CD4-positive, alpha-beta T cell (primary cell): ENCODE measurements around the gene ZBTB39. TPM values are rescaled to one million over a fixed set of nuclear protein-coding genes. Genes with fewer than 3 reads are reported as not detected.

Experiments
- ATAC-seq: fragments of 200-7000 bp; cut with Tn5 transposase; one replicate; pipeline ENCODE4 v1.10.0; 2022; ENCODE audit warnings: mild to moderate bottlenecking; ENCODE audit not compliant: poor library complexity
- CTCF ChIA-PET: fragments of 350-600 bp; sonication (Branson Sonifier 250); formaldehyde crosslinking; loops from one replicate; lab custom pipeline; 2021; ENCODE audit warnings: antibody characterized with exemption, inconsistent platforms; lab: Charles Lee
- POLR2A ChIA-PET: fragments of 350-600 bp; sonication (Branson Sonifier 250); formaldehyde crosslinking; loops from one replicate; lab custom pipeline; 2021; ENCODE audit warnings: antibody characterized with exemption, inconsistent platforms; lab: Charles Lee
- DNase-seq, 14 experiments: peaks; one replicate each; pipeline ENCODE4 v3.0.0-alpha.2; 2013 to 2020; ENCODE audit warnings: mixed read lengths in 2 of 14
- H3K27ac ChIP-seq, 2 donors: one replicate each; pipeline versions ENCODE4 v1.5.1 to v1.7.0; 2013; ENCODE audit warnings: low read length in 2 of 2, low read depth in 1 of 2, mild to moderate bottlenecking in 1 of 2
- H3K27me3 ChIP-seq, 2 experiments: 1 replicate in 1 of 2; 2 replicates in 1 of 2; pipeline versions ENCODE4 v1.6.1 to v1.7.0; 2013; ENCODE audit warnings: low read length in 2 of 2, control low read depth in 1 of 2, mild to moderate bottlenecking in 1 of 2, moderate library complexity in 1 of 2; ENCODE audit not compliant: insufficient read depth in 2 of 2, control insufficient read depth in 1 of 2
- H3K36me3 ChIP-seq: one replicate; pipeline ENCODE4 v1.6.1; 2013; ENCODE audit warnings: low read length, control low read depth; ENCODE audit not compliant: insufficient read depth
- H3K4me1 ChIP-seq: one replicate; pipeline ENCODE4 v1.6.1; 2013; ENCODE audit warnings: low read length, control low read depth; ENCODE audit not compliant: insufficient read depth
- H3K4me3 ChIP-seq: one replicate; pipeline ENCODE4 v1.5.1; 2013; ENCODE audit warnings: mild to moderate bottlenecking, low read length, moderate library complexity
- H3K9me3 ChIP-seq, 2 experiments: 1 replicate in 1 of 2; 2 replicates in 1 of 2; pipeline versions ENCODE4 v1.6.1 to v1.7.0; 2013; ENCODE audit warnings: low read length in 2 of 2, mild to moderate bottlenecking in 2 of 2, control low read depth in 1 of 2, moderate library complexity in 1 of 2; ENCODE audit not compliant: control insufficient read depth in 1 of 2, insufficient read depth in 1 of 2
- H3K27ac Mint-ChIP-seq: one replicate; pipeline ENCODE4 v1.8.0; 2020; ENCODE audit warnings: mixed read lengths
- H3K27me3 Mint-ChIP-seq: one replicate; pipeline ENCODE4 v1.8.0; 2021; ENCODE audit warnings: mixed read lengths
- H3K36me3 Mint-ChIP-seq: one replicate; pipeline ENCODE4 v1.8.0; 2021; ENCODE audit warnings: low read depth, mixed read lengths
- H3K4me1 Mint-ChIP-seq: one replicate; pipeline ENCODE4 v1.8.0; 2021; ENCODE audit warnings: low read depth, mixed read lengths
- H3K4me3 Mint-ChIP-seq: one replicate; pipeline ENCODE4 v1.8.0; 2020; ENCODE audit warnings: mild to moderate bottlenecking, mixed read lengths
- H3K9me3 Mint-ChIP-seq: one replicate; pipeline ENCODE4 v1.8.0; 2020; ENCODE audit warnings: mixed read lengths
- CTCF ChIP-seq: fragments of 200-600 bp; IDR thresholded peaks from one replicate; pipeline ENCODE4 v1.8.0; 2022; ENCODE audit warnings: antibody characterized with exemption, mild to moderate bottlenecking
- intact Hi-C, 2 experiments: fragments of 100-400 bp; cut with DNase I in 1 of 2; cut with micrococcal nuclease in 1 of 2; formaldehyde crosslinking; loops; one replicate each; pipeline versions ENCODE4 v1.15.1 to v1.9.0; 2023 to 2025; cut with DNase I, micrococcal nuclease
- total RNA-seq, 174 experiments: library from RNA in 2 of 174; stranded (reverse) in 2 of 174; gene quantifications; one replicate each; pipeline ENCODE4 v1.2.3 and lab custom pipeline; 2021 to 2026

ZBTB39 gene
- total RNA-seq, 2 experiments from 2014 or later, result 6.9 to 8.0 TPM

- peaks cover 13% of the 10 kb centered on the region for H3K36me3 ChIP-seq
- no peaks in the 10 kb centered on the region for H3K27me3 Mint-ChIP-seq
- peaks cover 11% of the 10 kb centered on the region for H3K4me1 ChIP-seq
- H3K27me3 ChIP-seq, result no peaks in the 10 kb centered on the region
- H3K36me3 Mint-ChIP-seq, result peaks cover 20% of the 10 kb centered on the region
- intact Hi-C loops, result no loop called here
- H3K9me3 Mint-ChIP-seq, result no peaks in the 10 kb centered on the region
- H3K4me3 Mint-ChIP-seq, result no peak overlapping the region
- no peak overlapping the region for H3K27ac ChIP-seq
- peaks cover 7% of the 10 kb centered on the region for H3K4me1 Mint-ChIP-seq
- H3K27ac Mint-ChIP-seq, result no peak overlapping the region
- no peak overlapping the region for H3K4me3 ChIP-seq
- DNase-seq (no peak), ATAC-seq (no peak)
- TF ChIP-seq CTCF, result no peak
- ChIA-PET POLR2A (no interaction called here), CTCF (no interaction called here)
- H3K9me3 ChIP-seq, result no peaks in the 10 kb centered on the region
Measured at GRCh38 chr12:56993346-56993745, 13.0 kb downstream of the ZBTB39 start.

GRCh38 chr12:56991319-56992246, 14.8 kb downstream of the ZBTB39 start:
- no peak overlapping the region for H3K27ac Mint-ChIP-seq
- Histone ChIP-seq H3K27me3 (no peaks in the 10 kb centered on the region), H3K4me1 (peaks cover 18% of the 10 kb centered on the region), H3K9me3 (no peaks in the 10 kb centered on the region), H3K36me3 (no peaks in the 10 kb centered on the region), H3K27ac (no peak overlapping the region), H3K4me3 (no peak overlapping the region)
- intact Hi-C loops, result no loop called here
- H3K27me3 Mint-ChIP-seq, result no peaks in the 10 kb centered on the region
- DNase-seq (no peak), ATAC-seq (no peak)
- H3K4me3 Mint-ChIP-seq, result no peak overlapping the region
- TF ChIP-seq CTCF, result no peak
- POLR2A ChIA-PET, result no interaction called here
- CTCF ChIA-PET, result no interaction called here
- peaks cover 9% of the 10 kb centered on the region for H3K36me3 Mint-ChIP-seq
- peaks cover 14% of the 10 kb centered on the region for H3K4me1 Mint-ChIP-seq
- no peaks in the 10 kb centered on the region for H3K9me3 Mint-ChIP-seq

GRCh38 chr12:56990648-56991318, 15.6 kb downstream of the ZBTB39 start:
- Histone ChIP-seq H3K27me3 (no peaks in the 10 kb centered on the region), H3K4me1 (peaks cover 18% of the 10 kb centered on the region), H3K4me3 (no peak overlapping the region), H3K36me3 (no peaks in the 10 kb centered on the region), H3K27ac (no peak overlapping the region), H3K9me3 (no peaks in the 10 kb centered on the region)
- Mint-ChIP-seq H3K36me3 (peaks cover 1% of the 10 kb centered on the region), H3K27ac (no peak overlapping the region), H3K4me1 (peaks cover 14% of the 10 kb centered on the region), H3K27me3 (no peaks in the 10 kb centered on the region), H3K9me3 (no peaks in the 10 kb centered on the region), H3K4me3 (no peak overlapping the region)
- DNase-seq (no peak), ATAC-seq (no peak)
- TF ChIP-seq CTCF, result no peak
- intact Hi-C loops, result no loop called here
- ChIA-PET POLR2A (no interaction called here), CTCF (no interaction called here)
